TTC549 (cell line): ENCODE results near the gene RNF44.
"Not testable (repeated sequence)": the region's sequence is repeated elsewhere in the genome, so short reads cannot be mapped to it uniquely, and the experiment has no call there.

ENCODE experiments used
- FAIRE-seq: peaks from 2 replicates; lab custom pipeline; 2012; peaks lifted over from hg19 to GRCh38; lab: Jason Lieb, UNC

The RNF44 gene

DNA sequence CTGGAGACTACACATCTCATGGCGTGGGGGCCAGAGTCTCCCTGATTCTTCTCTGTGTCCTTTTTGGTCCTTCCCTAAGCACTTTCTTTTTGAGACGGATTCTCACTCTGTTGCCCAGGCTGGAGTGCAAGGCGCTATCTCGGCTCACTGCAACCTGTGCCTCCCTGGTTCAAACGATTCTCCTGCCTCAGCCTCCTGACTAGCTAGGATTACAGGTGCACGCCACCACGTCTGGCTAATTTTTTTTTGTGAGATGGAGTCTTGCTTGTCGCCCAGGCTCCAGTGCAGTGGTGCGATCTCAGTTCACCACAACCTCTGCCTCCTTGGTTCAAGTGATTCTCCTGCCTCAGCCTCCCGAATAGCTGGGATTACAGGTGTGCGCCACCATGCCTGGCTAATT, 13.7 kb upstream of the RNF44 start:
- FAIRE-seq = not testable (repeated sequence)

DNA sequence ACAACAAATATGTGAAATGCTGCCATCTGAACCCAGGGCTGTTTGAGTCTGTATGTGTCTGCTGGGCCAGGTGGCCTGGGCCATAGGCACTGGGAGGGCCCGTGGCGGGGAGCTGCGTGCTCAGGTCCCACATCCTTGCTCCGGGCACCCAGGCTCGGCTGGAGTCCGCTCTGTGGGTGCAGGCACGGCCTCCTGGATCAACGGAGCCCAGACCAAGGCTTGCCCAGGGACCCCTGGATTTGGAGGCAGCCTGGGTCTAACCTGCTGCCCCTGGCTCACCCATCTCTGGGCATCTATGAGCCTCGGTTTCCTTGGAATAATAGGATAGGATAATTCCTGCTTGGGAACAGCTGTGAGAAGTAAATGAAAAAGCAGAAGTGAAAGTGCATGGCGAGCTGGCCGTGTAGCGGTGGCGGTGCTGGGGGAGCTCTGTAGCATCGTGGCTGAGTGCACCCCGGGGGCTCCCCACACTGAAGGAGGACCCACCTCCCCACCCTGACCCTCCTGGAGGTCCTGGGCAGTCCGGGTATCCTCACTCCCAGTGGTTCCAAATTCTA, 13.2 kb upstream of the RNF44 start:
- no peak for FAIRE-seq

DNA sequence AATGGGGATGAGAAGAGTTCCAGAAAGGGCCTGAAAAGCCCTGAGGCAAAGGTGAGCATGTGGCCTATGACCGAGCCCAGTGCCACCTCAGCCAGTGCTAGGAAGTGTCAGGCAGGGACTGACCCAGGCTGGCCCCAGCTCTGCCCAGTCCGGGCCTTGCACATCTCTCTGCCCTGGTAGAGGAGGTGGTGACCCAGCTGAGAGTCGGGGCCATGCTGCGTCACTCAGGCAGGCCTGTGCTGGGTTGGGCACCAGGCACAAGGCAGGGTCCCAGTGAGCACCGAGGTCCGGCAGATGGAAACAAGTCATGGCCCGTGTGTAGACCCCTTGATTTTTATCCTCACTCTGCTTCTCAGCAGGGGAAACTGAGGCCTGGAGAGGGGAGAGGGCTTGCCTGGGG, 12.7 kb upstream of the RNF44 start:
- no peak for FAIRE-seq

DNA sequence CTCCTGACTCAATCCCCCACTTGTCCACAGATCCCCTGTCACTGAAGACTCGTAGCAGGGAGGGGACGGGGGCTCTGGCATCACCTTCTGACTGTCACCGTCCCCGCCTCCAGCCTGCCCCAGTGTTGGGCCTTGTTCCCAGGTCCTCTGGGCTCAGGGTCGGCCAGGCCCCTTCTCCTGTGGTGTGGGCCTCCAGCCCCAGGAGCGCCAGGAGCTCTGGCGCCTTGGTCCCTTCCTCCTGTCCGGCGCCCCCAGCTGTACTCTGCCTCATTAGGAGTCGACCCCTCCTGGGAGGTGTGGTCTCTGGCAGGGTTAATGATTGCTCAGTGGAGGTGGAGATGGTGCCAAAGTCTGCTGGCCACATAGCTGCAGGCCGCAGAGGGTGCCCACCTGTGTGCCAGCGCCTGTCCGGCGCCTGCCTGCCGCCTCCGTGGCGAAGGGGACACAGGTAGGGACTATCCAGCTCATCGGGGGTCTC, 11.8 kb upstream of the RNF44 start, which contains the start of gene CDHR2:
Gene CDHR2, plus strand, starts transcription at position 376 of the 478 bp plus-strand sequence. CDS start 16,011 bp downstream, outside the sequence.
- no peak for FAIRE-seq

DNA sequence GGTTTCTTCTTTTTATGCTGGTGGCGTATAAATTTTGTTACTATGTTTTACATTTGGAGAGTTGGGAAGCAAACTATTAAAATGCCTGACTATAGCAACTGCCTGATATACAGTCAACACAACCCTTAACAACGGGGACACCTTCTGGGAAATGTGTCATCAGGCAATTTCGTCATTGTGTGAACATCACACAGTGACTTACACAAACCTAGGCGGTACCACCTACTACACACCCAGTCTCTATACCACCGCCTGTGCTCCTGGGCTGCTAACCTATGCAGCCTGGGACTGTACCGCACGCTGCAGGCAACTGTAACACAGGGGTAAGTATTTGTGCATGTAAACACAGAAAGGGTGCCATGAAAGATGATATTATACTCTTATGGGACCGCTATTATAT, 10.6 kb upstream of the RNF44 start:
- no peak for FAIRE-seq

DNA sequence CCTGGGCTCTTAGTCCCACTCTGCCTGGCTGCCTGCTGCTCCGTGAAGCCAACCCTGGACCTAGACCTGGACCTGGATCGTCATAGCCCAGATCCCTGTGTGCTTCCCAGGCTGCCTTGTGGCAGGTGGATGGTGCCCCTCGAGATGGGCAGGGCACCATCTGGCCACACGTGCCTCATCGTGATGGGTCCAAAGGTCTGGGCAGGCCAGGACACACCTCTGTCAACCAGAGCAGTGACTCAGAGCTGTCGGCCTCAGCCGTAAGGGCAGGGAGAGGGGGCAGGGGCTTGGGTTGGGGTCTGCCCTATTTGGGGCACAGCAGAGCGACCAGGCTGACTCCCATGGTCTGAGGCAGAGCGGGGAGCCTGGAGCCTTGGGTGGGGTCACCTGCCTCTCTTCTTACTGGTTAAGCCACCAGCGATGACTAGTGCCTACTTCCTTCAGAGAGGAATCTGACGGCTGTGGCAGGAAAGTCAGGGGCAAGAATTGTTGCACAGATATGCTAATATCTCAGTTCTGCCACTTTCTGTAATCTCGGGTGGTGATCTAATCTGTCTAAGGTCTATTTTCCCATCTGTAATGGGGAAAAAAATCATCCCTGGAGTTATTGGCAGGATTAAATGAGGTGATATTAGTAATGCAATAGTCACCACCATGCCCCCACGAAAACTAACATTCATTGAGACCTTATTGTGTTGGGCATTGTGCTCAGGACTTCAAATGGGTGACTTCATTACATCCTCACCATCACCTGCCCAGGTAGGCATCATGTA, 8.7 kb upstream of the RNF44 start:
- FAIRE-seq = no peak

DNA sequence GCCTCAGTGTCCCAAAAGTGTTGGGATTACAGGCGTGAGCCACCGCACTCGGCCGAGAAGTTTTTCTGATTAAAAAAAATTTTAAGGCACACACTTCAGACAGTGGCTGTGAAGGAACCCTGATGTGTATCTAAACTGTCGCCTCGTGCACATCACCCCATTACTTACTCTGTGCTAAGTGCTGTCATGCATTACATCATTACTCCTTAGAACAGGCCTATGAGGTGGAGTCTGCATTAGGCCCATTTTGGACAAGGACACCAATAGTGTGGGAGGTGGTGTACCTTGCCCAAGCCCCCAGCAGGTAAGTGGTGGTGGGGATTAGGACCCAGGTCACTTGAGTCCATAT, 8.2 kb upstream of the RNF44 start:
- no peak for FAIRE-seq

DNA sequence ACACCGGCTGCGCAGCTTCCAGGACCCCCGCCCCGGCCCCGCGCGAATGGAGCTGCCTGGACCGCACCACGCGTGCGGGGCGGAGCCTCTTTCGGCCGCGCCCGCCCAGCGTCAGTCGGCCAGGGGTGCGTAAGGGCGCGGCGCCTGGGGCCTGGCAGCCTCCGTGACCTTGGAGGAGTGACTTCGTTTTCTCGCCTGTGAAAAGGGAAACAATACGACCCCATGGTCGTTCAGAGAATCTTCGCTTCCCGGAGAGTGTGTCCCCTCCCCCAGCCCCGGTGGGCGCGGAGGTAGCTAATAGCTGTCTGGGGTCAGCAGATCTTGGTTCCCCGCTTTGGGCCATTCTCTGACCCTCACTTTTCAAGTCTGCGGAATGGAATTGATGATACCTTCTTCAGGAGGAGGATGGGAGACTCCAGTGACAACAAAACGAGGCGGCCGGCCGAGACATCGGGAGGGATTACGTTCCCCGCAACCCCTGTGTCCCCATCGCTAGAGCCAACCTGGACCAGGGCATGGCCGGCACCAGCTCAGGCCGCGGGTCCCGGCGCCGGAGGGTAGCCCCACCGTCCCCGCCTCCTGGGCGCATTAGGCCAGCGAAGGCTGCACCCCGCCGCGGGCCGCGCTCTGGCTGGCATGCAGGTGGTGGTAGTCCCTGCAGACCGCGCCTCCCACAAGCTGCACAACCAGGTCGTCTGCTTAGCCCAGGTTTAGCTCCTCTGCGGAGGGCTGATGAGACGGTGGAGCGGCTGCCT, 6.4 kb upstream of the RNF44 start:
- no peak for FAIRE-seq

DNA sequence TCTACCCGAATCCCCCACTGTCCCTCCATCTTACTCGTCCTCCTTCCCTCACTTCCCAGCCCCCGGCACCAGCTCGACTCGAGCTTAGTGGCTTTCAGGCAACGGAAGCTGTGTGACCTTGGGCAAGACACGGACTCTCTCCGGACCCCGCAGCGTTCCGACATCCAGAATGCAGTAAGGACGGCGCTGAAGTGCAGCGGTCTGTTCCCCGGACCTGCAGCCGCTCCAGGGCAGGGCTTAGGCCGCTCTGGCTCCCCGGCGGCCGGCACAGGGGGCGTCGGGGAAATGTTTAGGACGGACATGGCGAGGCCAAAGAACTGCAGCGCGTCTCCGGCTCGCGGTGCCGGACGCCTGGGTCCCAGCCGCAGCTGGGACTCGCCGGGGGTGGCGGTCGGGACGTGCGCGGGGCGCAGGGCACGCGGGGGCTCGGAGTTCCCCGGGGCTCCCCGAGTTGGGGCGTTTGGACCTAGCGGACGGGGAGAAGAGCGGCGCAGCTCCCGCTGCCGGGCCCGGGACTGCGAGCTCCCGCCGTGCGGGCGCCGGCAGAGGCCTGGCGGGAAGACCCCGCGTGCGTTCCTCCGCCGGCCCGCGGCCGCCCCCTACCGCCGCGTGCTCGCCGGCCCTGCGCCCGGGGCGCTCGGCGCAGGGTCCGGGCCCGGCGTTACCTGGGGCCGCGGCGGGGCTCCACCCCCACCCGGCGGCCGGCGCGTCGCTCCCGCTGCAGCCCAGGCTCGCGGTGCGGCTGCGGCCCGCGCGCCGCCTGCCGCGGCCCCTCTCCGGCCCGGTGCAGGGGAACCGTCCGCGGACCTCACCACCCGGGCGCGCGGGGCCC, 5.6 kb upstream of the RNF44 start:
- FAIRE-seq = no peak

DNA sequence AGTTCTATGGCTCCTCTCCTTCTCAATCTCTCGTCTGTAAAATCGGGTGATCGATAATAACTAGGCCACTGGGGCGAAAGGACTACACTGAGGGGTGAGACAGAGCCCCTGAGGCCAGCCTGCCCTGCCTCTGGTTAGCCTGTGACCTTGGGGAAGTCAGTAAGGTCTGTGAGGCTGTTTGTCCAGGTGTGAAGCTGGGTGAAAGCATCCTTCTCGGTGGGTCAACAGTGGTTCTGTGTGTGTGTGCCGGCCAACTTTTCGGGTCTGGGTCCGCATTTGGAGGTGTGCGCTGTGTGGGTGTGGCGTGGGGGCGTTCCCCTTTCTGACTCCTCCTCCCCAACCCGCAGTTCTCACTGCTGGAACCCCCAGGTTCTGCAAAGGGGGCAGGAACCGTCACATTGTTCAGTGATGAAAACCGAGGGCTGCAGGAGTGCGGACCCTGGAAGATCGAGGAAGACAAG, 5.0 kb upstream of the RNF44 start:
- no peak for FAIRE-seq

DNA sequence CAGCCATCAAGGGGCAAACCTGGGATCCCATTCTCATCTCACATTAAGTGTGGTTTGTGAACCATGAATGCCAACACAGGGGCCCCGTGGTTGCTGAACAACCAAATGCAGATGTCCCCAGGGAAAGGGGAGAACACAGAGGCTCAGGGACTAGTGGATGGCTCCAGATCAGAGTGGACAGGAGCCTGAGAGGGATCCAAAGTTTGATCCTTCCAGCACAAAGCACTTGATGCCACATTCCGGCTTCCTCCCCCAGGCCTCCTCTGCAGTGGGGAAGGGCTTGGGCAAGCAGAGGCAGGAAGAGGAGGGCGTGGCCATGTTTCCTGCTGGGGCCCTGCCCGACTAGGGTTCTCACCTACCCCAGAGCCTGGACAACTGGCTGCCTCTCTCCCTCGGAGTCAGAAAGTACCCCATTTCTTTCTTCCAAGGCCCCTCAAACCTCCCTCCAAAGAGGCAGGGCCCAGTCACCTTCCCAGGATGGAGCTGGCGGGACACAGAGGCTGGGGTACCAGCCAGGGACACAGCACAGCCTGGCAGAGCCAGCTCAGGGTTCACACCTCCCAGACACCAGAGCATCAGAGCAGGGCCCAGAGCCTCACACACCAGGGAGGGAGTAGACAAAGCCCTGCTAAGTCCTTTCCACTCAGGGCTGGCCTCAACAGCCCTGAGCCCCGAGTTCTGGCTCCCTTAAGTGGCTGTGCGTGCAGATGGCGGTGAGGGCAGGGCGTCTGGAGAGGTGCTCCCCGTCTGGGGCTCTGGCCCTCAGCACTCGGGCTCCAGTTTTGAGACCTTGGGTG, 4.3 kb upstream of the RNF44 start:
- FAIRE-seq = no peak

DNA sequence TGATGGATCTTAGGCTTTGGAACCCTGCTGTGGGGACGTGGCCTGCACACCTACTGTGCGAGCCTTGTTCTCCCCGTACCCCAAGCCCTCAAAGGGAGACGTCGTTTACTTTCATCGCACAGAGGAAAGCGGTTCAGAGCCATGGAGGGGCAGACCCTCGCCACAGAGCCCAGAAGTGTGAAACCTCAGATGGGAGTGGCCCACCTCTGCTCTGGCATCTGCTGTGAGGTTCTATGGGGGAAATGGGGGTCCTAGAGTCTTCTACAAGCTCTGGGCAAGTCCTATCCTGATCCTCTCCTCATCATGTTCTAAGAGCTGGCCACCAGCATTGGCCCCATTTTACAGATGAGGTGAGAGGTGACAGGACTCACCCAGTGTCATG, 3.7 kb upstream of the RNF44 start:
- FAIRE-seq = no peak

DNA sequence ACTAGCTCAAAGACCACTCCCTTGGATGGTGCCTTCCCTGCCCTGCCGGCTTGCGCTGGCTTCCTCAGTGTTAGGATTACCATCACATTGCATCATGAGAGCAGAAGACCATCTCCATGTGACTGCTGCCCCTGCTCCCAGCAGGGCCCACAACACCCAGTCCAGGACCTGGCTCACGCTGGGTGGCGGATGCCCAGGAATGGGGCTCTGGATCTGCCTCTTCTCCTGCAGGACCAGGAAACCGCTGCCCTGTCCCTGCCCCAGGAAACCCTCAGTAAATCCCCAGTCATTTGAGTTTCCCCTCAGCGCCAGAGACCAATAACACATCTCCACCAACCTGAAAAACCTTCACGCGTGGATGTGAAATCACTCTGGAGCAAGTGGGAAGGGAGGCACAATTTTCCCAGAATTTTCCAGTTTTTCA, 3.3 kb upstream of the RNF44 start:
- no peak for FAIRE-seq

DNA sequence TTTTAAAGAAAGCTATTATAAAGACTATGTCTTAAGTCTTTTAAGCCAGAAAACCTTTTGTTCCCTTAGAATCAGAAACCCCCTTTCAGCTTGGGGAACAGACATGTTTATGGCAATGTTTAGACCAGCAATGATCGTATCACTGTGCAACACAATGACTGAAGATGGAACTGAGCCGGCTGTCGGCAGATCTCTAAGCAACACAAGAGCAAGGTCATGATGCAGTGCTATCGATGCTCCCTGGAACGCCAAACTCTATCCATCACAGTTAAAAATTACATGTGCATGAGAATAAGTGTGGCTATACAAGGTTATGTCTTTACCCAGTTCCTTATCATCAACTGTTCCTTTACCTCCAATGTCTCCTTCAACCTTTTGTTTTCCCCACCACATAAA, 1.8 kb upstream of the RNF44 start:
- no peak for FAIRE-seq

DNA sequence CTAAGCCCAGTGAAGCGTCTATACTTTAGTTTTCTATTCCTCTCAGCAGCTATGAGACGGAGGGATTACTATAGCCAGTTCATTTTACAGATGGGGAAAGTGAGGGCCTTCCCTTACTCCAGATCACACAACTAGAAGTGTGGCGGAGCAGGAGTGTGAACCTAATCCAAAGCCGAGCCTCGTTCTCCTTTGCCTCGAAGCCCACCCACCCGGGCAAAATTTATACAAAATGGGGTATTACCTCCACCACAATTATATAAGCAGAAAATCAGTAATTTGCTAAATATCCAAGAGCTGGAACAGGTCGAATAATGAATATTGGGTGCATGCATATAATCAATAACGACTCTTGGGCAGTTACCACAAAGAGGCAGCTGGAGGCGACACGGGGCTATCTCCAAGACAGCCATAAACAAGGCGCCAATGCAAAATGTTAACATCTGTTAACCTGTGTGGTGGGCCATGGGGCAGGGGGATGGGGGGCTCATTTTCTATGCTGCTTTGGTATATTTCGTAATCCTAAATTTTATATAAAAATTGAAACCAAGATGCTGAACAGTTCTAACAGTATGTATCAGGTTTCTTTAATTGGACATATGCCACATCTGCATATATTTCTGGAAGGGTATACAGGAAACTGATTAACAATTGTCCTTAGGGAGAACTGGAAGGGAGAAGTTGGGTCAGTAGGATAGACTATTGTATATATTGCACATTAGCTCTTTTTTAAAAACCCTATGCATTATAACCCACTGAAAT, 1.2 kb upstream of the RNF44 start:
- no peak for FAIRE-seq

DNA sequence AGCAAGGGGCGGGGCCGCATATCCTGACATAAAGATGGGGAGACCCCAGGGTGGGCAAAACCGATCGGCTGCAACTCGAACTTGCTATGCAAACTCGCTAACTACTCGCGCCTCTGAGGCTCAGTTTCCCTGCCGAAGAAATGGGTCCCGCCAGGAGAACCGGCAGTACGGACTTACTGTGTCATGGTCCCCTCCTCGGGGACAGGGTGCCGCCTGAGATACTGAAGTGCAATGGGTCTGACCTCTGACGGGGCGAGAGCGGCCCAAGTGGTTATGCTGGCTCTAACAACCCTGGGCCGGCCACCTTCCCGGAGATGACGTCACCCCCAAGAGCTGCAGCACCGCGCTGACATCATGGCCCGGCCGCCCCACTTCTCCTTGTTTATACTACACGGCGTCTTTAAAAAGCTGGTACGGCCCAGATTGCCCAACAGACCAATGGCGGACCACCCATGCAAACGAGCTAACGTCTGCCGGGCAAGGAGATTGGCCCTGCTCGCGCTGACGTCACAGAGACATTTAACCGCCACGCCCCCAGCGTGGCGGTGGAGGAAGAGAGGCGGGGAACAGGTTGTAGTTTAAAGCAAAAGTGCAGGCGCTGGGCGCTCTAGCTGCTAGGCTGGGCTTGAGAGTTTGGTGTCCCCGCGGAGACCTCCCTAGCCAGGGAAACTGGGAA, 490 bp upstream of the RNF44 start:
- peak; percentile 76 for FAIRE-seq

DNA sequence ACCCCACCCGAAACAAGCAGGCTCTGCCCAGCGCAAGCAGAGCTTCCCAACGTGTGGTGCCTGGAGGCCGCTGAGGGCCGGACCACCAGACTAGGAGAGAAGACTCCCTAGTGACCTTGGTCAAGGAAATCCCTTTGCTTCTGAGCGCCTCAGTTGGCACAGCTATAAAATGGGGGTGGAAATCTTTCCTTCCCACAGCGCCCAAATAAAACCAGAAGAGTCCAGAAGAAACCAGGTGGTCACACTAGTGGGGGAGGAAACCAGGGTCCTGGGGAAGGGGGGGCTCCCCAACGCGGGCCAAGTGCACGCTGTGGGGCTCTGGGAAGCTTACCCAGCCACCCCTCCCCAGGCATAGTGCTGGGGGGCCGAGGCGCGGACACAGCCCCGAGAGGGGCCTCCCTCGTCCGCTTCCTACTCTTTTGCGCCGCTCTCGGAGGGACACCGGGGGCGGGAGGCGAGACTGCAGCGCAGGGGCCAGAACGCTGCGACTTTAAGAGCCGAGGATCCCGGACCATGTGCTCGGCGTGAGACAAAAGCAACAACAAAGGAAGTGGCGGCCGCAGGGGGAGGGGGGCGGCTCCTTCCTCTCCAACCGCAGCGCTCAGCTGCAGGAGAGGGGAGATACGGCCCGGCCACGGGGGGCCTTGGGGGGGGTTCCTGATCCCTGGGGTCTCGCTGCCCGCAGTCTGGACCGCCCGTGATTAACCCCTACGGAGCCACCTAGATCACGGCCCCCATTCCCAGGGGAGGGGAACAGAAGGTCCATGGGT, 885 bp downstream of the RNF44 start:
- no peak for FAIRE-seq

DNA sequence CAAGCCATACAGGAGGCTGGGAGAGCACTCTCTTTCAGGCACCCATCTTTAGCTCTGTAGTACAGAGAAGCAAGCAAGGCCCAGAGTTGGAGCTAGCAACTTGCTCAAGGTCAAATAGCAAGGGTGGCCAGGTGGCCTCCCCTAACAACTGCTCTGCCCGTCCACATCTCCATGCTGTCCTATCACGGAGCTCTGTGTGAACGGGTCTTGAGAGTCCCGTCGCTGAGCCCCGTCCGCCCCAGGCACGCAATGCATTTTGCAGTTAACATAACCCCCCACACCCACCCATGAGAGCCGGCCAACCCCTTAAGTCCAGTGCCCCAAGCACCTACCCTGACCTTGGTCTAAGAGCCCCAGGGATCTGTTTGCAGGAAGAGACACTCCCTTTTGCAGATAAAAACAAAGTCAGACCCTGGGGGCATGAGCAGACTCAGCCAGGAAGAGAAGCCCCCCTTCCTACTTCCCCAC, 1.5 kb downstream of the RNF44 start:
- FAIRE-seq = no peak

DNA sequence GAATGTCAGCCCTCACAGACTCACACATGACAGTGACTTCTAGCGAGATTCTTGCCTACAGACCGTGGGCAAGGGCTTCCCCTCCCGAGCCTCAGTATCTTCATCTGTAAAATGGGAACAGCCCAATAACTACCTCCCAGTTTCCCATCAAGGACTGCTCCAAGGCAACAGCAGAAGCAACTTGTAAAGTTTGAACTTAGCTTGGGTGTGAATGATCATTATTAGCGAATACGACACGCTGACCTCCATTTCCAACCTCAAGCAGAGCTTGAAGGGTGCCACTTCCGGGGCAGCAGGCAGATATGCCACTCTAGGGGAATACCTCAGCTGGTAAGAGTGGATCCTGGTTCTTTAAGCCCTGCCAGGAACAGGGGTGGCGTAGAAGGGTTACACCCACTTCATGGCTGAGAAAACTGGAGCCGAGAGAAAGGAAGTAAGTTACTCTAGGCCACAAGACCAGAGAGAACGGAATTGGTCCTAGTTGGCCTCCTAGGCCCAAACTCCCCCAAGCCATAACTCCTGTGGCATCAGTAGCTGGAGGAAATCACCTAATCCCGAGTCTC, 2.0 kb downstream of the RNF44 start:
- no peak for FAIRE-seq
